HL-60/S4 (cell line): ENCODE results near the gene GPAT2.
"Not testable (repeated sequence)": the region's sequence is repeated elsewhere in the genome, so short reads cannot be mapped to it uniquely, and the experiment has no call there.

Experiments
- in situ Hi-C: fragments of 300-500 bp; cut with MboI; formaldehyde crosslinking; loops from 2 replicates; pipeline ENCODE4 v1.14.3; 2022; ENCODE audit warnings: low sequenced_read_pairs

GPAT2 gene

GRCh38 chr2:96034792-96035191 is at the start of gene GPAT2:
Gene GPAT2, minus strand, starts transcription at chr2:96034916. Its CDS starts 2,557 bp downstream, at chr2:96032359.
- in situ Hi-C loops: not testable (repeated sequence)

GRCh38 chr2:96083989-96084857 is 49.5 kb upstream of the GPAT2 start:
- in situ Hi-C loops: no loop called here

- in situ Hi-C loops: no loop called here
These were observed 48.6 kb upstream of the GPAT2 start for GRCh38 chr2:96083064-96083939.

- in situ Hi-C loops: no loop called here
These were observed 47.7 kb upstream of the GPAT2 start for GRCh38 chr2:96082211-96083063.

GRCh38 chr2:96081042-96081441 is 46.3 kb upstream of the GPAT2 start:
- in situ Hi-C loops: no loop called here

- in situ Hi-C loops: no loop called here
These were observed 40.6 kb upstream of the GPAT2 start for GRCh38 chr2:96075199-96075771.

- in situ Hi-C loops: loop anchor here (25.0 kb wide), 1 partner anchor 1588 kb away; the partner anchor contains the start of genes ACTR1B and C2orf92
These were observed 39.4 kb upstream of the GPAT2 start for GRCh38 chr2:96074156-96074555.

GRCh38 chr2:96073170-96073775 is 38.6 kb upstream of the GPAT2 start:
- in situ Hi-C loops: loop anchor here (25.0 kb wide), 1 partner anchor 1589 kb away; the partner anchor contains the start of genes ACTR1B and C2orf92

GRCh38 chr2:96072746-96073145 is 38.0 kb upstream of the GPAT2 start:
- in situ Hi-C loops: loop anchor here (25.0 kb wide), 1 partner anchor 1590 kb away; the partner anchor contains the start of genes ACTR1B and C2orf92

- in situ Hi-C loops: loop anchor here (25.0 kb wide), 1 partner anchor 1590 kb away; the partner anchor contains the start of genes ACTR1B and C2orf92
These were observed 37.3 kb upstream of the GPAT2 start for GRCh38 chr2:96071977-96072491.

GRCh38 chr2:96071087-96071976 is 36.6 kb upstream of the GPAT2 start:
- in situ Hi-C loops: loop anchor here (25.0 kb wide), 1 partner anchor 1591 kb away; the partner anchor contains the start of genes ACTR1B and C2orf92

GRCh38 chr2:96070351-96070750 is 35.6 kb upstream of the GPAT2 start:
- in situ Hi-C loops: loop anchor here (25.0 kb wide), 1 partner anchor 1592 kb away; the partner anchor contains the start of genes ACTR1B and C2orf92

GRCh38 chr2:96069878-96070277 is 35.2 kb upstream of the GPAT2 start:
- in situ Hi-C loops: loop anchor here (25.0 kb wide), 1 partner anchor 1592 kb away; the partner anchor contains the start of genes ACTR1B and C2orf92

- in situ Hi-C loops: loop anchor here (25.0 kb wide), 1 partner anchor 1594 kb away; the partner anchor contains the start of genes ACTR1B and C2orf92
These were observed 33.3 kb upstream of the GPAT2 start for GRCh38 chr2:96067902-96068581.

GRCh38 chr2:96067098-96067660 is 32.5 kb upstream of the GPAT2 start:
- in situ Hi-C loops: loop anchor here (25.0 kb wide), 1 partner anchor 1595 kb away; the partner anchor contains the start of genes ACTR1B and C2orf92

- in situ Hi-C loops: loop anchor here (25.0 kb wide), 1 partner anchor 1596 kb away; the partner anchor contains the start of genes ACTR1B and C2orf92
These were observed 31.8 kb upstream of the GPAT2 start for GRCh38 chr2:96066511-96066910.

GRCh38 chr2:96065954-96066353 is 31.2 kb upstream of the GPAT2 start:
- in situ Hi-C loops: loop anchor here (25.0 kb wide), 1 partner anchor 1596 kb away; the partner anchor contains the start of genes ACTR1B and C2orf92
